Activated naive CD4-positive, alpha-beta T cell (primary cell): ENCODE results near the gene POP4.

Source experiments
- DNase-seq, 4 experiments: peaks; one replicate each; lab custom pipeline; 2025; lab: John Stamatoyannopoulos, UW

Gene POP4

GRCh38 chr19:29629836-29630534 is 23.9 kb downstream of the POP4 start:
- DNase-seq = no peak

GRCh38 chr19:29630655-29631054 is 24.6 kb downstream of the POP4 start:
- no peak for DNase-seq

- DNase-seq = no peak
These were observed 25.4 kb downstream of the POP4 start for GRCh38 chr19:29631450-29631849.

- DNase-seq = no peak
These were observed 27.9 kb downstream of the POP4 start for GRCh38 chr19:29634002-29634401.

- DNase-seq = no peak
These were observed 28.5 kb downstream of the POP4 start for GRCh38 chr19:29634423-29635130.

- no peak for DNase-seq
These were observed 29.9 kb downstream of the POP4 start for GRCh38 chr19:29635963-29636362.

- DNase-seq = no peak
These were observed 30.7 kb downstream of the POP4 start for GRCh38 chr19:29636553-29637360.

- DNase-seq = no peak
These were observed 33.0 kb downstream of the POP4 start for GRCh38 chr19:29639086-29639485.

GRCh38 chr19:29640231-29640630 is 34.1 kb downstream of the POP4 start:
- DNase-seq = no peak

- no peak for DNase-seq
These were observed 35.5 kb downstream of the POP4 start for GRCh38 chr19:29641597-29641996.

GRCh38 chr19:29643361-29643935 is 37.4 kb downstream of the POP4 start:
- no peak for DNase-seq

GRCh38 chr19:29644210-29644609 is 38.1 kb downstream of the POP4 start:
- DNase-seq = no peak

- DNase-seq = no peak
These were observed 39.4 kb downstream of the POP4 start for GRCh38 chr19:29645491-29645867.

GRCh38 chr19:29645911-29646310 is 39.8 kb downstream of the POP4 start:
- no peak for DNase-seq

GRCh38 chr19:29650772-29651387 is 44.8 kb downstream of the POP4 start:
- no peak for DNase-seq

- no peak for DNase-seq
These were observed 45.7 kb downstream of the POP4 start for GRCh38 chr19:29651622-29652394.

GRCh38 chr19:29653398-29653797 is 47.3 kb downstream of the POP4 start:
- no peak for DNase-seq

- no peak for DNase-seq
These were observed 49.7 kb downstream of the POP4 start for GRCh38 chr19:29655648-29656335.

GRCh38 chr19:29658221-29658991 is 52.3 kb downstream of the POP4 start:
- DNase-seq = no peak

GRCh38 chr19:29660835-29661234 is 54.8 kb downstream of the POP4 start:
- DNase-seq = peak in 1 of 4 experiments; percentile 18
